Smooth muscle cell (in vitro differentiated cells): ENCODE measurements around the gene CDH13. TPM values are rescaled to one million over a fixed set of nuclear protein-coding genes. Genes with fewer than 3 reads are reported as not detected.

Source experiments
- DNase-seq: peaks from one replicate; lab custom pipeline; 2025; ENCODE audit not compliant: unreplicated experiment; lab: John Stamatoyannopoulos, UW
- H2AFZ ChIP-seq: fragments of 200-600 bp; sonication (generic); 2 replicates; pipeline ENCODE4 v1.6.0; 2016; ENCODE audit warnings: antibody characterized with exemption, low read depth, mild to moderate bottlenecking
- H3F3A ChIP-seq: fragments of 200-600 bp; sonication (generic); 2 replicates; pipeline ENCODE4 v1.6.0; 2017; ENCODE audit warnings: antibody characterized with exemption, low read depth
- H3K27ac ChIP-seq: fragments of 200-600 bp; sonication (generic); 2 replicates; pipeline ENCODE4 v1.5.1; 2016; ENCODE audit warnings: low read depth, mild to moderate bottlenecking
- H3K27me3 ChIP-seq: fragments of 200-600 bp; sonication (generic); 2 replicates; pipeline ENCODE4 v1.6.1; 2016; ENCODE audit warnings: low read depth, mild to moderate bottlenecking
- H3K36me3 ChIP-seq: fragments of 200-600 bp; sonication (generic); 2 replicates; pipeline ENCODE4 v1.5.1; 2016; ENCODE audit warnings: low read depth
- H3K4me1 ChIP-seq: fragments of 200-600 bp; sonication (generic); 2 replicates; pipeline ENCODE4 v1.5.1; 2016; ENCODE audit warnings: low read depth
- H3K4me2 ChIP-seq: fragments of 200-600 bp; sonication (generic); 2 replicates; pipeline ENCODE4 v1.6.0; 2016; ENCODE audit warnings: mild to moderate bottlenecking
- H3K4me3 ChIP-seq: fragments of 200-600 bp; sonication (generic); 2 replicates; pipeline ENCODE4 v1.5.1; 2016; ENCODE audit warnings: mild to moderate bottlenecking
- H3K79me2 ChIP-seq: fragments of 200-600 bp; sonication (generic); 2 replicates; pipeline ENCODE4 v1.6.0; 2016; ENCODE audit warnings: low read depth, mild to moderate bottlenecking
- H3K9ac ChIP-seq: fragments of 200-600 bp; sonication (generic); 2 replicates; pipeline ENCODE4 v1.6.0; 2016; ENCODE audit warnings: low read depth
- H3K9me3 ChIP-seq: fragments of 200-600 bp; sonication (generic); replicated peaks from 2 replicates; pipeline ENCODE4 v1.5.1; 2016; ENCODE audit warnings: low read depth
- H4K20me1 ChIP-seq: fragments of 200-600 bp; sonication (generic); 2 replicates; pipeline ENCODE4 v1.6.0; 2016; ENCODE audit warnings: low read depth
- WGBS: methylation state at CpG from one replicate; pipeline ENCODE4 v1.1.7; 2016; ENCODE audit warnings: low lambda C conversion rate; 5-methylcytosine and 5-hydroxymethylcytosine counted together
- polyA plus RNA-seq: library from polyadenylated mRNA; unstranded; fragments of >200 nt; fragmentation: Nextera tagmentation; extraction: Ambion mirVana; gene quantifications from 2 replicates; pipeline ENCODE4 v1.2.1, GENCODE V29; 2016
- total RNA-seq: library from RNA; depleted of rRNA; stranded (reverse); fragments of >200 nt; gene quantifications from 2 replicates; pipeline ENCODE4 v1.2.3, GENCODE V29; 2014
- TF ChIP-seq, protein P1 (sequence below): fragments of 200-600 bp; sonication (generic); IDR thresholded peaks from 2 replicates; pipeline ENCODE4 v1.5.1; 2017; ENCODE audit warnings: borderline replicate concordance, mild to moderate bottlenecking, antibody characterized with exemption; ENCODE audit not compliant: insufficient read depth, poor library complexity, severe bottlenecking

The CDH13 gene
- total and polyA plus RNA-seq, 2 experiments from 2014 or later: 12.1 to 32.2 TPM

DNA sequence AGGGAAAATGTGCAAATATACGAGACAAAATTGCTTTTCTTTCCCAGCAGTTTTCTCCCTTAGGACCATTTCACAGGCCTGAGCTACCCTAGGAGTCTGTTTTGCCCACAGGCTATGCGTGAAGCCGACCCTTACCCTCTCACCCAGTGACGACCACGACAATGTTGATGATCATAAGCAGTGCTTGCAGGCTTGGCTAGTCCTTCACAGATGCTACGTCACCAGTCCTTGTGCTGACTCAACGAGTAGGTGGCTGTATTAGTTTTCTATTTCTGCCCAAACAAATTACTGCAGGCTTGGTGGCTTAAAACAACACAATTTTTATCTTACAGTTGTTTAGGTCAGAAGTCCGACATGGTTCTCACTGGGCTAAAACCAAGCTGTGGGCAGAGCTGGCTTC, 606.4 kb downstream of the CDH13 start:
- no peak overlapping the region for H3K9ac ChIP-seq
- no peaks in the 10 kb centered on the region for H3K9me3 ChIP-seq
- H3K4me3 ChIP-seq: no peak overlapping the region
- no peaks in the 10 kb centered on the region for H3F3A ChIP-seq
- H3K27me3 ChIP-seq: no peaks in the 10 kb centered on the region
- H3K4me1 ChIP-seq: no peaks in the 10 kb centered on the region
- H3K79me2 ChIP-seq: no peaks in the 10 kb centered on the region
- no peak overlapping the region for H3K4me2 ChIP-seq
- TF ChIP-seq, protein P1, sequence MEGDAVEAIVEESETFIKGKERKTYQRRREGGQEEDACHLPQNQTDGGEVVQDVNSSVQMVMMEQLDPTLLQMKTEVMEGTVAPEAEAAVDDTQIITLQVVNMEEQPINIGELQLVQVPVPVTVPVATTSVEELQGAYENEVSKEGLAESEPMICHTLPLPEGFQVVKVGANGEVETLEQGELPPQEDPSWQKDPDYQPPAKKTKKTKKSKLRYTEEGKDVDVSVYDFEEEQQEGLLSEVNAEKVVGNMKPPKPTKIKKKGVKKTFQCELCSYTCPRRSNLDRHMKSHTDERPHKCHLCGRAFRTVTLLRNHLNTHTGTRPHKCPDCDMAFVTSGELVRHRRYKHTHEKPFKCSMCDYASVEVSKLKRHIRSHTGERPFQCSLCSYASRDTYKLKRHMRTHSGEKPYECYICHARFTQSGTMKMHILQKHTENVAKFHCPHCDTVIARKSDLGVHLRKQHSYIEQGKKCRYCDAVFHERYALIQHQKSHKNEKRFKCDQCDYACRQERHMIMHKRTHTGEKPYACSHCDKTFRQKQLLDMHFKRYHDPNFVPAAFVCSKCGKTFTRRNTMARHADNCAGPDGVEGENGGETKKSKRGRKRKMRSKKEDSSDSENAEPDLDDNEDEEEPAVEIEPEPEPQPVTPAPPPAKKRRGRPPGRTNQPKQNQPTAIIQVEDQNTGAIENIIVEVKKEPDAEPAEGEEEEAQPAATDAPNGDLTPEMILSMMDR: no peak
- no peaks in the 10 kb centered on the region for H3K36me3 ChIP-seq
- no peaks in the 10 kb centered on the region for H4K20me1 ChIP-seq
- 37% methylated on average over 8 of the region's 8 CpGs for WGBS
- no peak overlapping the region for H2AFZ ChIP-seq
- no peak for DNase-seq
- H3K27ac ChIP-seq: no peak overlapping the region

DNA sequence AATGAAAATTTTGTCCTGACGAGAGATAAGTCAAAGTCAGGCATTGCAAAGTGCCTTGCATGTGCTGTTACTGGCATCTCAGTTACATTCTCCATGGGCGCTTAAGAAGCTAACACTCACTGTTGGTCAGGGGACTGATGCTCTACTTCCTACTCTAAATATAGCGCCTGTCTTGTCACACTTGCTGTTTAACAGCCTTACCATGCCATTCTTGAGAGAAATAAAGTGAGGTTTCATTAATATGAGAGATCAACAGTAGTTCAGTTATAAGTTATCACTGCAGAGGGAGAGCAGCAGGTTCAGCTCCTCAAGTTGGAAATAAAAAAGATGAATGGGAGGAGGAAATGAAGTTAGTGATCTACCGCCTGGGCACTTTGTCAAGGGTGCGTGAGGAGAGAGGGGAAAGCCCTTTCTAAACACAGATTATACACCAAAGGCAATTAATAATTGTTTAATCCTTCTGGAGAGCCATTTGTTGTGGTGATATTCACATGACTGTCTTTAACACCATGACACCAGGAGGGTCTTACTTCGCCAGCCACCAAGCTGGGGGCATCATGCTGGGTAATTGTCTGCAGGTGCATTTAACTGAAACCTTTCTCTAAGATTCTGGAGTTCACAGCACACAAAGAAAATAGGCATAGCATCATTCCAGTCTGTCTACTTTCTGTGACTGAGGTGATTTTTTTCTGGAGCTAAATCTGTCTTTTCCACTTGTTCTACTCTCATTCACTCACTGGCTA, 612.4 kb downstream of the CDH13 start:
- Histone ChIP-seq H3K9me3 (no peaks in the 10 kb centered on the region), H3K4me2 (no peak overlapping the region), H3K4me3 (no peak overlapping the region), H2AFZ (no peak overlapping the region), H3K27ac (no peak overlapping the region), H3K79me2 (no peaks in the 10 kb centered on the region), H4K20me1 (no peaks in the 10 kb centered on the region), H3K27me3 (no peaks in the 10 kb centered on the region), H3K36me3 (no peaks in the 10 kb centered on the region), H3F3A (no peaks in the 10 kb centered on the region), H3K4me1 (no peaks in the 10 kb centered on the region), H3K9ac (no peak overlapping the region)
- TF ChIP-seq, protein P1: no peak
- no peak for DNase-seq
- WGBS: 55% methylated on average over 6 of the region's 6 CpGs

DNA sequence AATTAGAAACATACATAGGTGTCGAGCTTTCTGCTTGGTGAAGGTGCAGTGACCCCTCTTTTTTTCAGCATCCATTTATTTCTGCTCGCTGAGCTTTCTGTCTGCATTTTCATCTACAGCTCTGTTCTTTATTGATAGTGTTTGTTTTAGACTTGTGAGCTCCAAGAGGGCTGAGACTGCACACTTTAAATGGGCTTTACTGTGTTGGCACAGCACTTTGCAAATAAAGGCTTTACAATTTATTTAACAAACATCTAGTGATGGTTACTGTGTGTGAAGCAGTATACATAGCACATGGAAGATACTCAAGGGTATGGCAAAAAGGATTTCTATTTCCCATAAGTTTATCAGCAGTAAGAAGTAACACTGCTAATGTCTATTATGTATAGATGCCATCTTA, 617.3 kb downstream of the CDH13 start:
- Histone ChIP-seq H3K9ac (no peak overlapping the region), H3K36me3 (no peaks in the 10 kb centered on the region), H3K4me2 (no peak overlapping the region), H3K79me2 (no peaks in the 10 kb centered on the region), H3K9me3 (no peaks in the 10 kb centered on the region), H3F3A (no peaks in the 10 kb centered on the region), H4K20me1 (no peaks in the 10 kb centered on the region), H2AFZ (no peak overlapping the region), H3K27me3 (no peaks in the 10 kb centered on the region), H3K4me3 (no peak overlapping the region), H3K4me1 (peaks cover 12% of the 10 kb centered on the region), H3K27ac (no peak overlapping the region)
- TF ChIP-seq, protein P1: no peak
- 70% methylated on average over 2 of the region's 2 CpGs for WGBS
- no peak for DNase-seq

DNA sequence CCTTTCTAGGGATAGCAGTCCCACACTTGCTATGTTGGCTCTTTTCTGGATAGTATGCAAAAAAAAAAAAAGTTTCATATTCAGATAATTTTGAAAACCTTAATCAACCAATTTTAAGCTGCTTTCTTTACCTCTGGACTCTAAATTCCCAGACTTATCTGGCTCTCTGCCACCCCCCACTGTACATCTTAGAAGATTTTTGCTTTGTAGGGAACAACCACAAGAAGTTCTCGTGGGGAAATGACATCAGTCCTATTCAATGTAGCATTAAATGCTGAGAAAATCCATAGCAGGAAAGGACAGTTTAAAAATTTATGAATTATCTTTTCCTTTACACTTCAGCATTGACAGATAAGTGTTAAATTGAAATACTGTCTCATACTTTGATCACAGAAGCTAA, 618.3 kb downstream of the CDH13 start:
- no peaks in the 10 kb centered on the region for H3K36me3 ChIP-seq
- H3K9me3 ChIP-seq: no peaks in the 10 kb centered on the region
- TF ChIP-seq, protein P1: no peak
- no peak overlapping the region for H3K9ac ChIP-seq
- H2AFZ ChIP-seq: no peak overlapping the region
- no peaks in the 10 kb centered on the region for H3F3A ChIP-seq
- no peaks in the 10 kb centered on the region for H4K20me1 ChIP-seq
- 40% methylated on average over 1 of the region's 1 CpG for WGBS
- no peak overlapping the region for H3K4me3 ChIP-seq
- no peak overlapping the region for H3K27ac ChIP-seq
- DNase-seq: no peak
- H3K27me3 ChIP-seq: no peaks in the 10 kb centered on the region
- no peaks in the 10 kb centered on the region for H3K79me2 ChIP-seq
- no peak overlapping the region for H3K4me2 ChIP-seq
- peaks cover 12% of the 10 kb centered on the region for H3K4me1 ChIP-seq
